ENCODE data around the gene ALG12. TPM values are rescaled to one million over a fixed set of nuclear protein-coding genes. Genes with fewer than 3 reads are reported as not detected.

Gene ALG12
- polyA plus RNA-seq, 1 of the 3 experiments (the other 2 are of a cell fraction), result 9.9 TPM

DNA sequence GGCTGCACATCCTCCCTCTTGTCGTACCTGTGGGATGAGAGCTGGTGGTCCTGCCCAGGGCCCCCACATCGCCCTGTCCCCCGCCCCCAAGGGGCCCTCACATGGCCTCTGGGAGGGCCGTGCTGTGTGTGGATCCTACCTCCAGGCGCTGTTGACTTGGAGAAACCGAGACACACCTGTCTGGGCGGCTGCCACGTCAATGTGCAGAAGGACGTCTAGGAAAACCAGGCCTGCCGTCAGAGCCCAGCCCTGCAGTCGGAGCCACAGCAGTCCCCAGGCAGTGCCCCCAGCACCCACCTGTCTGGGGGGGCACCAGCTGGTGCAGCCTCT, 14.2 kb downstream of the ALG12 start (continued):
- TF ChIP-seq RCOR1 (IDR thresholded peaks at IDR 0.05; ENCODE audit: low read length) (no peak), NFIC (IDR thresholded peaks at IDR 0.05; ENCODE audit: borderline replicate concordance) (no peak), CHD2 (IDR thresholded peaks at IDR 0.05; ENCODE audit: low read length, partially characterized antibody) (no peak)

DNA sequence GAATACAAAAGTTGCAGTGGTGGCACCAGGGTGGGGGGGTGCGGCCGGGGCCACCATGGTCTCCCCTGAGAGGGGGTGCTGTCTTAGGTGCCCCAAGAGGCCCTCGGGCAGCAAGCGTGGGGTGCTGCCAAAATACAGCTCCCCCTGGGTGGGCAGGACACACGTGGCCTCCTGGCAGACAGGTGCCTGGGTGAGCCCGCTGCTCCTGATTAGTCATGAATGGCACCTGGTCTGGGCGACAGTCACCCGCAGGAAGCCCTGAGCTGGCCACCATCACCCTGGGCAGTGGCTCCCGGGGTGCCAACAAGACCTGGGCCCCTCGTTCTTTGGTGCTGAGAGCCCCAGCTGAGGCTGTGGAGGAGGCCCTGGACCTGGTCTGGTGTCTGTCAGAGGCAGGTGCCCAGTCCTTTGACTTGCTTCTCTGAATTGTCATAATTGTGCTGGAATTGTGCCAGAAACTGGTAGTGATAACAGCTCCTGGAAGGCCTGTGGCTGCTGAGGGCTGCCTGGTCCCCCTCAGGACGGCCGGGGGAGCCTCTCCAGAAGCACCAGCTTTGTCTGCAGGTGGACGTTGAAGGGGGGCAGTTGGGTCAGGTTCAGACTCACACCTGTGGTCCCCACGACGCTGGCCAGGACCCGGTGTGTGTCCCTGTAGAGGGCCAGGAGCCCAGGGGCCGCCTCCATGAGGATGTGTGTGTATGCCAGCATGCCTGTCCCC, 14.8 kb downstream of the ALG12 start:
- 88% methylated on average over 6 of the region's 17 CpGs for WGBS (ENCODE audit: low lambda C conversion rate)
- H3K27me3 ChIP-seq (ENCODE audit: insufficient read depth), result no peaks in the 10 kb centered on the region
- H3K4me1 ChIP-seq (ENCODE audit: control insufficient read depth in 1 of 2, insufficient read depth in 2 of 2, low read depth in 1 of 2, low read length in 1 of 2), result peaks cover 0 to 27% of the 10 kb centered on the region in 2 experiments; a peak in 1 of 4 replicates
- no peaks in the 10 kb centered on the region for H3K9me2 ChIP-seq
- H3K27ac ChIP-seq (ENCODE audit: low read depth in 2 of 2, low read length in 1 of 2), result peak overlapping the region in 1 of 2 experiments; percentile 54; a peak in 2 of 4 replicates
- H3F3A ChIP-seq (replicated peaks; ENCODE audit: insufficient read depth), result peaks cover 5% of the 10 kb centered on the region
- H3K79me2 ChIP-seq (ENCODE audit: insufficient read depth), result no peaks in the 10 kb centered on the region; the same call in 1 of the 2 replicates
- H3K4me3 ChIP-seq (ENCODE audit: low read depth in 2 of 2, low read length in 1 of 2), result no peak overlapping the region
- no peak overlapping the region for H2AFZ ChIP-seq (ENCODE audit: low read depth)
- H4K20me1 ChIP-seq (ENCODE audit: insufficient read depth), result no peaks in the 10 kb centered on the region
- H3K9me3 ChIP-seq, result no peaks in the 10 kb centered on the region
- peaks cover 15 to 23% of the 10 kb centered on the region in 2 experiments for H3K36me3 ChIP-seq (replicated peaks in 1 of 2; ENCODE audit: control insufficient read depth in 1 of 2, insufficient read depth in 2 of 2, low read length in 1 of 2)
- ChIA-PET POLR2A (interaction anchor here (1.1 kb wide), 1 partner anchor 15 kb away, joined by 5 read pairs; the partner anchor contains the start of genes ALG12 and CRELD2), CTCF (interaction anchor here (0.6 to 1.3 kb wide), 3 partner anchors 126 to 830 kb away, joined by 3 read pairs; no protein-coding TSS in a partner anchor)
- TF ChIP-seq, protein P1, sequence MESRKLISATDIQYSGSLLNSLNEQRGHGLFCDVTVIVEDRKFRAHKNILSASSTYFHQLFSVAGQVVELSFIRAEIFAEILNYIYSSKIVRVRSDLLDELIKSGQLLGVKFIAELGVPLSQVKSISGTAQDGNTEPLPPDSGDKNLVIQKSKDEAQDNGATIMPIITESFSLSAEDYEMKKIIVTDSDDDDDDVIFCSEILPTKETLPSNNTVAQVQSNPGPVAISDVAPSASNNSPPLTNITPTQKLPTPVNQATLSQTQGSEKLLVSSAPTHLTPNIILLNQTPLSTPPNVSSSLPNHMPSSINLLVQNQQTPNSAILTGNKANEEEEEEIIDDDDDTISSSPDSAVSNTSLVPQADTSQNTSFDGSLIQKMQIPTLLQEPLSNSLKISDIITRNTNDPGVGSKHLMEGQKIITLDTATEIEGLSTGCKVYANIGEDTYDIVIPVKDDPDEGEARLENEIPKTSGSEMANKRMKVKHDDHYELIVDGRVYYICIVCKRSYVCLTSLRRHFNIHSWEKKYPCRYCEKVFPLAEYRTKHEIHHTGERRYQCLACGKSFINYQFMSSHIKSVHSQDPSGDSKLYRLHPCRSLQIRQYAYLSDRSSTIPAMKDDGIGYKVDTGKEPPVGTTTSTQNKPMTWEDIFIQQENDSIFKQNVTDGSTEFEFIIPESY (IDR thresholded peaks at IDR 0.05; ENCODE audit: borderline replicate concordance, low read depth), result no peak
- no peak for TF ChIP-seq YY1 (IDR thresholded peaks at IDR 0.05; ENCODE audit: low read depth)
- peak; percentile 48; the same call in 1 of the 2 replicates for TF ChIP-seq FOXJ3 (CRISPR knock-in tag; IDR thresholded peaks at IDR 0.05)
- no peak for TF ChIP-seq TAF1 (IDR thresholded peaks at IDR 0.05; ENCODE audit: borderline replicate concordance, low read depth, low read length)
- no peak for TF ChIP-seq NFIC (IDR thresholded peaks at IDR 0.05; ENCODE audit: borderline replicate concordance)
- TF ChIP-seq RFX5 (IDR thresholded peaks at IDR 0.05; ENCODE audit: low read length), result no peak
- no peak for TF ChIP-seq FOXM1 (IDR thresholded peaks at IDR 0.05; ENCODE audit: low read depth)
- TF ChIP-seq MXI1 (IDR thresholded peaks at IDR 0.05; ENCODE audit: low read depth, low read length), result peak; percentile 37; the same call in 1 of the 2 replicates
- TF ChIP-seq GATA2 (CRISPR knock-in tag; IDR thresholded peaks at IDR 0.05), result peak; percentile 69
- no peak for TF ChIP-seq TEAD4 (IDR thresholded peaks at IDR 0.05; ENCODE audit: borderline replicate concordance, insufficient read depth)
- peak in 1 of 2 experiments; percentile 39; a peak in 1 of 4 replicates for TF ChIP-seq EP300 (IDR thresholded peaks at IDR 0.05; ENCODE audit: borderline replicate concordance in 1 of 2, low read depth in 1 of 2, low read length in 1 of 2)
- TF ChIP-seq SIN3A (IDR thresholded peaks at IDR 0.05; ENCODE audit: borderline replicate concordance, low read depth, low read length), result no peak
- TF ChIP-seq MEF2A (IDR thresholded peaks at IDR 0.05; ENCODE audit: borderline replicate concordance, low read depth), result no peak
- TF ChIP-seq RXRA (IDR thresholded peaks at IDR 0.05; ENCODE audit: borderline replicate concordance, low read depth), result no peak
- no peak overlapping the region for H3K4me2 ChIP-seq
- H3K9ac ChIP-seq, result no peak overlapping the region
- DNase-seq, result peak; percentile 84
